NB4 (cell line): ENCODE measurements around the gene ARHGAP24.

ENCODE experiments used
- DNase-seq: peaks from one replicate; pipeline ENCODE4 v3.0.0; 2010; ENCODE audit warnings: low read depth
- H3K4me3 ChIP-seq: one replicate; pipeline ENCODE4 v1.5.1; 2011; ENCODE audit warnings: mild to moderate bottlenecking, low read depth, low read length, moderate library complexity
- MYC ChIP-seq: IDR thresholded peaks from 2 replicates; pipeline ENCODE4 v1.6.1; 2011; ENCODE audit warnings: low read depth, low read length
- POLR2A ChIP-seq: IDR thresholded peaks from 2 replicates; pipeline ENCODE4 v1.6.1; 2011; ENCODE audit warnings: mild to moderate bottlenecking; ENCODE audit not compliant: insufficient read length; ENCODE audit errors: extremely low read depth
- TF ChIP-seq, protein P1 (sequence below): IDR thresholded peaks from 2 replicates; pipeline ENCODE4 v1.6.1; 2011; ENCODE audit warnings: low read depth, low read length
- TF ChIP-seq, protein P2 (sequence below): IDR thresholded peaks from one replicate; pipeline ENCODE4 v1.5.1; 2012; ENCODE audit warnings: low read depth, low read length

ARHGAP24 gene

DNA sequence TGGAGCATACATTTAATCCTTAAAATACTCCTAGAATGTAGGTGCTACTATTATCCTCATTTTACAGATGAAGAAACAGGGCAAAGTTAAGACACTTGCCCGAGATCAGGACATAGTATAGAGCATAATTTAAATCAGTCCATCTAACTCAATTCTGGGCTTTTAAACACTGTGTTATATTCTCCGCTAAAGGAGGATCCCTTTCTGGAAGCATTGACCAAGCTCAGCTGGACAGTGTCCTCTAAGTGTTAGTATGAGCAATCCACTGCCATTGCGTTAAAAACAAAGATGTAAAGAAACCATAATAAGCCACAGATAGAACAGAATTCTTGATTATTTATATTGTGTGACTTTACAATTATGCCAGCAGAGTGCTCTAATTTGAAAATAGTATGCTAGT, 207.0 kb downstream of the ARHGAP24 start:
- TF ChIP-seq, protein P1, sequence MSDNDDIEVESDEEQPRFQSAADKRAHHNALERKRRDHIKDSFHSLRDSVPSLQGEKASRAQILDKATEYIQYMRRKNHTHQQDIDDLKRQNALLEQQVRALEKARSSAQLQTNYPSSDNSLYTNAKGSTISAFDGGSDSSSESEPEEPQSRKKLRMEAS, result no peak
- TF ChIP-seq, protein P2, sequence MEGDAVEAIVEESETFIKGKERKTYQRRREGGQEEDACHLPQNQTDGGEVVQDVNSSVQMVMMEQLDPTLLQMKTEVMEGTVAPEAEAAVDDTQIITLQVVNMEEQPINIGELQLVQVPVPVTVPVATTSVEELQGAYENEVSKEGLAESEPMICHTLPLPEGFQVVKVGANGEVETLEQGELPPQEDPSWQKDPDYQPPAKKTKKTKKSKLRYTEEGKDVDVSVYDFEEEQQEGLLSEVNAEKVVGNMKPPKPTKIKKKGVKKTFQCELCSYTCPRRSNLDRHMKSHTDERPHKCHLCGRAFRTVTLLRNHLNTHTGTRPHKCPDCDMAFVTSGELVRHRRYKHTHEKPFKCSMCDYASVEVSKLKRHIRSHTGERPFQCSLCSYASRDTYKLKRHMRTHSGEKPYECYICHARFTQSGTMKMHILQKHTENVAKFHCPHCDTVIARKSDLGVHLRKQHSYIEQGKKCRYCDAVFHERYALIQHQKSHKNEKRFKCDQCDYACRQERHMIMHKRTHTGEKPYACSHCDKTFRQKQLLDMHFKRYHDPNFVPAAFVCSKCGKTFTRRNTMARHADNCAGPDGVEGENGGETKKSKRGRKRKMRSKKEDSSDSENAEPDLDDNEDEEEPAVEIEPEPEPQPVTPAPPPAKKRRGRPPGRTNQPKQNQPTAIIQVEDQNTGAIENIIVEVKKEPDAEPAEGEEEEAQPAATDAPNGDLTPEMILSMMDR, result no peak
- TF ChIP-seq POLR2A (no peak), MYC (no peak)
- H3K4me3 ChIP-seq, result no peak overlapping the region
- DNase-seq, result no peak

- DNase-seq, result no peak
- H3K4me3 ChIP-seq, result no peak overlapping the region
- TF ChIP-seq, protein P2, result no peak
- no peak for TF ChIP-seq MYC
- TF ChIP-seq, protein P1, result no peak
- TF ChIP-seq POLR2A, result no peak
Observed at GRCh38 chr4:85682391-85682790, 207.4 kb downstream of the ARHGAP24 start.

DNA sequence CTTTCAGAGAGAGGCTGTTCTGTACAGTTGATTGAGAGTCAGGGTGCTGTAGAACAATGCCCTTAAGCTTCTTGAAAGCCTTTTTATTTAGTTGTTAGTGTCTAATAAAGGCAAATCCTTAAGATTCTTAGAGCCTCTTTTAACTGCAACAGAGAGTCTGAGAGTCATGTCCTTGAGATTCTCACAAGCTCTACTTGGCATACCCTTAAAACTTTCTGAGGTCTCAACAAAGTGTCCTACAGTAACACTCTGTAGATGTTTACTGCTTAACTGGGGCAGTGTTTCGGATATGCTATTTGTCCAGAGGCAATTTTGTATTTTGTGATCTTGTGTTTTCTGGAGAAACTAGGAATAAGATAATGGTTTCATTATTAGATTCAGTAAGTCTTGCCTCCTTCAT, 209.7 kb downstream of the ARHGAP24 start:
- no peak overlapping the region for H3K4me3 ChIP-seq
- TF ChIP-seq POLR2A (no peak), MYC (no peak)
- TF ChIP-seq, protein P1, result no peak
- TF ChIP-seq, protein P2, result no peak
- no peak for DNase-seq

GRCh38 chr4:85686398-85686797, 211.4 kb downstream of the ARHGAP24 start:
- TF ChIP-seq, protein P1, result no peak
- no peak for TF ChIP-seq POLR2A
- TF ChIP-seq, protein P2, result no peak
- no peak for TF ChIP-seq MYC
- no peak for DNase-seq
- no peak overlapping the region for H3K4me3 ChIP-seq

GRCh38 chr4:85688055-85688740, 213.2 kb downstream of the ARHGAP24 start:
- DNase-seq, result no peak
- H3K4me3 ChIP-seq, result no peak overlapping the region
- TF ChIP-seq POLR2A, result no peak
- TF ChIP-seq, protein P2, result no peak
- TF ChIP-seq, protein P1, result no peak

DNA sequence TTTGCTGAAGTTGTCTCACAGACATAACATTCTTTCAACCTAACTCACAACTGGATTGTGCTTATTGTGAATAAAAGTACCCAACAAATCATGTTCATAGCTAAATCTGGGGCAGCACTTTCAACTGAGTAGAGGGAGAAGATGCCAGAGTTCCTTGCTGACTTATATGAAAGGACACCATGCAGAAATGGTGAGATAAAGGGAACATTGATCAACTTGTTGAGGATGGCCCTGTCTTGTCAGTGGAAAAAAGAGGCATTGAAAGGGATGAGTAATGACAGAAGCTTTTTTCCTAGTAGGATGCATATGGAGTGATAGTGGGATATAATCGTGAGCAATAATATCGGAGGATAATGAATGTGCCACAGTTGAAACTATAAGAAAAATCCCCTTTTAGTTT, 221.7 kb downstream of the ARHGAP24 start:
- H3K4me3 ChIP-seq, result no peak overlapping the region
- DNase-seq, result no peak
- TF ChIP-seq POLR2A (no peak), MYC (no peak)
- TF ChIP-seq, protein P2, result no peak
- TF ChIP-seq, protein P1, result no peak
